Left renal cortex interstitium (tissue), 4 donors: ENCODE results near the gene CPA5. TPM values are rescaled to one million over a fixed set of nuclear protein-coding genes. Genes with fewer than 3 reads are reported as not detected.

Experiments used
- DNase-seq, 4 donors: peaks; one replicate each; pipeline ENCODE4 v3.0.0-alpha.2; 2013; ENCODE audit warnings: low read depth in 4 of 4, low spot score in 2 of 4, missing footprints in 1 of 4
- polyA plus RNA-seq, 4 donors: library from polyadenylated mRNA; unstranded; fragments of 120-200 nt; gene quantifications; one replicate each; pipeline ENCODE4 v1.2.1, GENCODE V29; 2013; ENCODE audit not compliant: insufficient read length in 4 of 4

Gene CPA5
- polyA plus RNA-seq, 4 donors: 0.08 to 0.14 (median 0.10) TPM; not detected in 1

- DNase-seq: no peak
Measured at GRCh38 chr7:130356876-130357611, 12.4 kb downstream of the CPA5 start.

GRCh38 chr7:130358471-130358870 is 13.9 kb downstream of the CPA5 start:
- no peak for DNase-seq

- DNase-seq: no peak
Measured at GRCh38 chr7:130359276-130359857, 14.8 kb downstream of the CPA5 start.

- no peak for DNase-seq
Measured at GRCh38 chr7:130360518-130360917, 15.9 kb downstream of the CPA5 start.

GRCh38 chr7:130361681-130362080 is 17.1 kb downstream of the CPA5 start:
- DNase-seq: no peak

GRCh38 chr7:130362251-130362816 is 17.7 kb downstream of the CPA5 start:
- DNase-seq: no peak

GRCh38 chr7:130363026-130363847 is 18.6 kb downstream of the CPA5 start:
- no peak for DNase-seq

- no peak for DNase-seq
Measured at GRCh38 chr7:130364451-130364850, 19.8 kb downstream of the CPA5 start.

GRCh38 chr7:130365088-130365487 is 20.5 kb downstream of the CPA5 start:
- DNase-seq: no peak

GRCh38 chr7:130365511-130366441 is 21.2 kb downstream of the CPA5 start:
- no peak for DNase-seq

GRCh38 chr7:130366564-130366963 is 21.9 kb downstream of the CPA5 start:
- no peak for DNase-seq

GRCh38 chr7:130367088-130367755 is 22.6 kb downstream of the CPA5 start:
- DNase-seq: no peak

GRCh38 chr7:130367836-130368746 is 23.5 kb downstream of the CPA5 start:
- DNase-seq: no peak

- no peak for DNase-seq
Measured at GRCh38 chr7:130369110-130369711, 24.6 kb downstream of the CPA5 start.

- DNase-seq: no peak
Measured at GRCh38 chr7:130369831-130370550, 25.4 kb downstream of the CPA5 start.

GRCh38 chr7:130371046-130371445 is 26.4 kb downstream of the CPA5 start:
- DNase-seq: no peak

GRCh38 chr7:130372402-130373165 is 28.0 kb downstream of the CPA5 start:
- no peak for DNase-seq
